ENCODE results near the gene RXRA.

RXRA gene

DNA sequence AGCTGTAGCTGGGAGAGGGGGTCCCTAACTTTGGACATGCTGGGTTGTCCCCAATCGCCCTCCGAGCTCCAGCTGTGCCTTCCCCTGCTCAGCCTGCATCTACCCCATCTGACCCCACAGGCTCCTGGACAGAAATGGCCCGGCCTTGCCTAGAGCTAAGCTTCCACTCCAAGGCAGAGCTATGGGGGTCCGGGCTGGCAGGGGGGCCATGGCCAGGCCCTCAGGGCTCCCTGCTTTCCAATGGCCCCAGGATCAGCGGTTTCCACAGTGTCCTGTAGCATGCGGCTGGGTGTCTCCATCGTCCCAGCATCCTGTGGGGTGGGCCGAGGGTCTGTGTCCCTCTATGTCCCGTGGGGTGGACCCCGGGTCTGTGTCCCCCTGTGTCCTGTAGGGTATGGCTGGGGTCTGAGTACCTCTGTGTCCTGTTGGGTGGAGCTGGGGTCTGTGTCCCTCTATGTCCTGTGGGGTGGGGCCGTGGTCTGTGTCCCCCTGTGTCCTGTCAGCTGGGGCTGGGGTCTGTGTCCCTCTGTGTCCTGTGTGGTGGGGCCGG, 130.6 kb downstream of the RXRA start:
- no peak for FAIRE-seq

- FAIRE-seq, result no peak
These were observed 131.3 kb downstream of the RXRA start for GRCh38 chr9:134457321-134458206.

- no peak for FAIRE-seq
These were observed 132.2 kb downstream of the RXRA start for GRCh38 chr9:134458207-134459108.

DNA sequence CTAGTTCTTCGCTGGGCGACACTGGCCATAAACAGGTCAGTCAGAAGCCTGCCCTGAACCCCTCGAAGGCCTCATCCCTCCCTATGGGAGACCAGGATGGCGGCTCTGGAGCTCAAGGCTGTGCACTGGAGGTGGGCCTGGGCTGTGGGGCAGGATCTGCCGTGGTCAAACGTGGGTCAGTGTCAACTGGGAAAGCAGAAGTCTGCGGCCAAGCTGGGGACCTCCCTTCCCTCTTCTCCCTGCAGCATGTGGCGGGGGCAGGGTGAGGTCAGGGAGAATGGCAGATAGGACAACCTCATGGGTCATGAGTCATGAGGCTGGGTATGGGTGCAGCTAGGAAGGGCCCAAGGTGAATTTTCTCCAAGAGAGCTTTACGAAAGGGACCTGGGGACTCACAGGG, 132.9 kb downstream of the RXRA start:
- no peak for FAIRE-seq

GRCh38 chr9:134459573-134459972, 133.3 kb downstream of the RXRA start:
- no peak for FAIRE-seq

GRCh38 chr9:134460206-134460605, 134.0 kb downstream of the RXRA start:
- FAIRE-seq, result no peak

DNA sequence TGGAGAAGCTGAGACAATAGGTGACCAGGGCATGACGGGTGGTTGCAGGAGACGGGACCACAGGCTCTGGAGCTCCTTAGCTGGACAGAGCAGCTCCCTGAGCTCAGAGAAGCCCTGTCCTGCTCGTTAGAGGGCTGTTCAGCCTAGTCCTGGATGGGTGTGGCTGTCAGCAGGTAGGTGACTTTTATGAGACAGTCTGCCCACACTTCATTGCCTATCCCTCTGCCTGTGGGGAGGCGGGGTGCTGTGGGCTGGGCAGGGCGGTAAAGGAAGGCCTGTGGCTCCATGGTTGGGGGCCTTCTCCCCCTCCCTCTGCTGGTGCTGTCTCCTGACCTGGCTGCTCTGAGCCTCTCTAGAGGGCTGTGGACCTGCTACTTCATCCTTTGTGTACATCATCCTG, 134.6 kb downstream of the RXRA start:
- no peak for FAIRE-seq

DNA sequence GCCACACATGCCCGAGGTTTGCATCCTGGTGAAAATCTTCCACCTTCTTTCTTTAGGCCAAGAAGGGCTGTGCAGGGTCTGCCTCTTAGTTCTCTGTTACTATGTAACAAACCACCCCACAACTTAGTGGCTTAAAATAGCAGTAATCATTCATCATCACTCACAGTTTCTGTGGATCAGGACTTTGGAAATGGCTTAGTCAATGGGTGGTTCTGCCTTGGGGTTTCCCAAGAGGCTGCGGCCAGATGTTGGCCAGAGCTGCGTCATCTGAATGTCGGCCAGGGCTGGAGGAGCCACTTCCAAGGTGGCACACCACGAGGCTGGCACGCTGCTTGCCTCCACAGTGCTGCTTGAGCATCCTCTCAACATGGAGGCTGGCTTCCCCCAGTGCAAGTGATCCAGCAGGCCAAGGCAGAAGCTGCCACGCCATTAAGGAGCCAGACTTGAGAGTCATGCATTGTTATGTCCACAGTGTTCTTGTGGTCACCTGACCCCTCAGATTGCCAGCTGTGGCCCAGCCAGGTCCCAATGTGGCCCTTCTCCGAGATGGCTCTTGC, 135.2 kb downstream of the RXRA start:
- no peak for FAIRE-seq

GRCh38 chr9:134462318-134462717, 136.1 kb downstream of the RXRA start:
- FAIRE-seq, result no peak

DNA sequence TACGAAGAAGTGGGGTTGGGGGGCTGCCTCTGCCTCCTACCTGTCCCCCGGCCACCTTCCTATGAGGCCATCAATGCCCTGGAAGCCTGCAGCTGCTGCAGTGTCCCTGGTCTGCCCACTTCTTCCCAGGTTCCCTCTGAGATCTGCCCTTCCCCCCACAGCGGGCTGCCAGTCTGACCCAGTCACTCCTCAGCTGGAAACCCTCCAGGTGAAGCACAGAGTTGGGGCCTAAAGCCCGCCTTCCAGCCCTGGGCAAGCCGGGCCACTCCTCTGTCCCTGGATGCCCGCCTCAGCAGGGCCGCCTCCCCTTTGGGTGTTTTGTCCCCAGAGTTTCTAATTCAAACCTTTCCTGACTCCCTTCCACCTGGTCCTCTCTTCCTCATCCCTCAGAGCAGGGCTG, 137.0 kb downstream of the RXRA start:
- FAIRE-seq, result no peak

DNA sequence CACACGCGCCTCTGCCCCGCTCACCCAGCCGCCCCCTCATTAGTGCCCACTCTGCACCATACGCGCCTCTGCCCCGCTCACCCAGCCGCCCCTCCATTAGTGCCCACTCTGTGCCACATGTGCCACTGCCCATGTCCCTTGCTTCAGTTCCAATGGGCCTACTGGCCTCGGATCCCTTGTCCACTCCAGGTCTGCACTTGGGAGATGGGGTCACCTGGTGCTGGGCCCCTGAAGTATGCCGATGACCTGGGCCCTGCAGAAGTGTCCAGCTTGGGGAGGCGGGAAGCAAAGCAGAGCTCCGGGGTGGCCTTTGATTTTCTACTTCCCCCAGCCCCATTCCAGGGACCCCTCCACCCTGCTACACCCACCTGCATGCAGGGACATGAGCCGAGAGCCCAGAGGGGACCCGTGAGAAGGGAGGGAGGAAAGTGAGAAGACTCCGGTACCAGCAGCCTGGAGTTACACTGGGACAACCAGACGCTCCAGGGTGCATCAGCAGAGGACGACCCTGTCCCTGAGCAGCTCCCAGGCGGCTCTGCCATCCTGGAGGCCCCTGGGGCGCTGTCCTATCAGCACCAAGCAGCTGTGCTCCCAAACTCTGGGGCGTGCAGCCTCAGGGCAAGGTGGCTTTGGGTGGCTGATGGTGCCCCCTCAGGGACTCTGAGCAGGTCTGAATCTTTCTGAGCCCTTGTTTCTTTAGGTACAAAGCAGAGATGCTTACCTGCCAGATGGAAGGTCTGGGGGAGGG, 140.8 kb downstream of the RXRA start:
- FAIRE-seq, result no peak

- no peak for FAIRE-seq
These were observed 142.1 kb downstream of the RXRA start for GRCh38 chr9:134468358-134468757.

DNA sequence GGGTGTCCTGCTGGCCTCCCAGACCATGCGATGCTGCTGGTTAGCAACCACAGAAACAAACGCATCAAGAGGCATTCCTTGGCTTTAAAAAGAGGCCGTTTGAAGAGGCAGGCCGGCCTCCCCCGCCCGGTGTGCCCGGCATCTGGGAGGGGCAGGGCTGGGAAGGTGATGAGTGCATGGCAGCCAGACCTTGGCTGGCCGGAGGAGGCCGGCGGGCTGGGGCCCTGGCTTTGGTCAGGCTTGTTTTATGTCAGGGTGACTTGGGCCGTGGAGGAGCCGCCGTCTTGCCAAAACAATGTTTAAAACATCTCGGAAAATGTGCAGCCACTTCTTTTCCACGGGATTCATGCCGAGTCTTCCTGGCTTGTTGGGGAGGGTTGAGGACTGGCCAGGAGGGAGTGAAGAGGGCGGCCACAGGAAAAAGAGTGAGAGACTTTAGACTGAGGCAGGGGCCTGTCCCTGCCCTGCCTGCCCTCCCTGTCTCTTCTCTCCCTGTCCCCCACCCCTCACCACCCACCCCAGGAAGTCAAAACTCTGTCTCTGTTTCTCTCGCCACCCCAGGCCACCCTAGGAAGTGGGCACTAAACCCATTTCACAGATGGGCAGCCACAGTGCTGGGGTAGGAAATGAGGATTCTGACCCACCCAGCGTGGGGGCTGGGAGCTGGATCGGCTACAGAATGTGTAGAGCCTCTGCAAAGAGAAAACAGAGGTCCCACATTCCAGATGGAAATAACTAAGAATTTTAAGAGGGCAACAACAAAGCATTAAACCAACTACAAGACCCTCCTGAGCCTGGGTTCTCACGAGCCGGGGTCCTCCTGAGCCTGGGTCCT, 143.0 kb downstream of the RXRA start:
- no peak for FAIRE-seq

GRCh38 chr9:134472256-134472655, 146.0 kb downstream of the RXRA start:
- no peak for FAIRE-seq

DNA sequence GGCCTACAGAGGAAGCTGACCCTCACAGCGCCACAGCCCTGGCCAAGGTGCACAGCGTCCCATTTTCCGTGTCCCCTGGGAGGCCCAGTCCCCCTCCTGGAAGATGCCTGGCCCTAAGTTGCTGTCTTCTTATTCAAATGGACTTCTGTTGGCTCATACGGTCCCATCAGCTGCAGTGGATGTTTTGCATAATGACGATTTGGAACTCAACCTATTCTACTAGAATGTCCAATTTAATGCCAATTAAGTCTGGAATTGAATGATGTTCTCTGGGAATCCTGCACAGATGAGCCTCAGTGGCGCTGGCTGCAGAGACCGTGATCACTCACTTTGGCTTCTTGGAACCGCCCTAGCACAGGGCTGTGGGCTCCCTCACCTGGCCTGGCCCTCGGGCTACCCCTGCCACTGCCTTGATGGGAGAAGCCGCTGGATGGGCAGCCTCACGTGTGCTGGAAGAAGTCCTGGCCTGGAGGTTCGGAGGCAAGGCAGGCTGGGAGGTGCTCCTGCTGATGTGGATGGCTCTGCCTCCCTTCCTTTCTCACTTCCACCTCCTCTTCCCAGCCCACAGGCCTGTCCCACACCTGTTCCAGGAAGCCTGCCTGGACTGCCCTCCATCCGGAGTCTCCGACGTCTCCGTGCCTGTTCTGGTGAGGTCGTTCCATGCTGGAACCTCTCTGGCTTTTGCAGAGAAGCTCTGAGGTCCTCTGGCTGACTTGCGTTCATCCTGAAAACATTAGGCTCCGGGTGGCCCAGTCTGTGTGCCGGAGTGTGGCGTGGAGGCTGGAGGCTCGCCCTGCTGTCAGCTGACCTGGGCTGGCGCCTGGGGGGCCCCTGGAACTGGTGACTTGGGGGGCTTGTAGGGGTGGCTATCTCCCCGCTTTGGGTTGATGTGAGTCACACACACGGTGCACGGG, 147.1 kb downstream of the RXRA start:
- FAIRE-seq, result no peak

DNA sequence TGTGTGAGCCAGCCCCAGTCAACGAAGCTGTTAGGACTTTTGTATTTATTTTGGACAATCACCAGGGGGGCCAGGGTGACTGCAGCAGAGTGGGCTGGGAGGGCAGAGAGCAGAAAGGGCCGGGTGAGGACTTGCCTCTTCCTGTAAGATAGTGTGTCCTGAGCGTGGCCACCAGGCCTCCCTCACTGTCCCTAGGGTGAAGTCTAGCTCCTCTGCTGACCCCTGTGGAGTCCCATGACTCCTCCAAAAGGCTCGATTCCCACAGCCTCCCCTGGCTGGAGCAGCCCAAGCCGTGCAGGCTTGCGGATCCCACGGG, 147.8 kb downstream of the RXRA start:
- no peak for FAIRE-seq

- FAIRE-seq, result no peak
These were observed 148.9 kb downstream of the RXRA start for GRCh38 chr9:134475011-134475790.

DNA sequence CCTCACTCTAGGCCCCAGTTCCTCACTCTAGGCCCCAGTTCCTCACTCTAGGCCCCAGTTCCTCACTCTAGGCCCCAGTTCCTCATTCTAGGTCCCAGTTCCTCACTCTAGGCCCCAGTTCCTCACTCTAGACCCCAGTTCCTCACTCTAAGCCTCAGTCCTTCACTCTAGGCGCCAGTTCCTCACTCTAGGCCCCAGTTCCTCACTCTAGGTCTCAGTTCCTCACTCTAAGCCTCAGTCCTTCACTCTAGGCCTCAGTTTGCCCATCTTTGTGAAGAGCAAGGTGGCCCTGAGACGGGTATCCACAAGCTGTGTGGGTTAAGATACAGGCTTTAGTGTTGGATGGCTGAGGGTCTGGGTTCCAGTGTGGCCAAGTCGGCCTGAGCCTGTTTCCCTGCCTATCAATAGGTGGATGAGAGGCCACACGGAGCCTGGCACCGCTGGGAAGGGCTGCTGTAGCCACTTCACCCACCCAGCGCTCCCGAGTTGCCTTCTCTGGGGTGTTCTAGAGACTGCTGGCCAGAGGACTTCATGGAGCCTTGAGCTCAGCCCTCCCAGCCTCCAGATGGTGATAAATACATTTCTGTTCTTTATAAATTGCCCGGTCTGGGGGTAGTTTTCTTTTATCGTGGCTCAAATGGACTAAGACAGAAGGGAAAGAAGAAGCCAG, 150.2 kb downstream of the RXRA start:
- no peak for FAIRE-seq

DNA sequence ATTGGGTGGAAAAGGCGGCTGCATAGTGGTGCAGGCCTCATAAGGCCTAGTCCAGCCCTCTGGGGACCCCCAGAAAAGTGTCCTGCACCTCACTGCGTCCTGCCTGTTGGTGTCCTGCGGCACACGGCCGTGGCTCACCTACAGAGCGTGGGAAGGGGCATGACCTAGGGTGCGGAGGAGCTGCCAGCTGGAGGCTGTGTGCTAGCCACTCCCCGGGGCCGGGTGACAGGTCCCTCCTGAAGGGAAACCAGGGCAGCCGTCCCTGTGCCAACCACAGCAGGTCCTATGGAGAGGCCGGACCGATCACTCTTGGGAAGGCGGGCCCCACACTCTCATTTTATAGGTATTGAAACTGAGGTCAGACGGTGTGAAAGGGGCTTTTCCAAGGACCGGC, 150.7 kb downstream of the RXRA start:
- FAIRE-seq, result no peak
